Measurements from ENCODE around the gene PSMA5. TPM values are rescaled to one million over a fixed set of nuclear protein-coding genes. Genes with fewer than 3 reads are reported as not detected.

Gene PSMA5
- polyA plus RNA-seq, 1 donor (not counting 4 experiments of a cell fraction or from before 2014, with no cell fraction given), result 150 TPM

DNA sequence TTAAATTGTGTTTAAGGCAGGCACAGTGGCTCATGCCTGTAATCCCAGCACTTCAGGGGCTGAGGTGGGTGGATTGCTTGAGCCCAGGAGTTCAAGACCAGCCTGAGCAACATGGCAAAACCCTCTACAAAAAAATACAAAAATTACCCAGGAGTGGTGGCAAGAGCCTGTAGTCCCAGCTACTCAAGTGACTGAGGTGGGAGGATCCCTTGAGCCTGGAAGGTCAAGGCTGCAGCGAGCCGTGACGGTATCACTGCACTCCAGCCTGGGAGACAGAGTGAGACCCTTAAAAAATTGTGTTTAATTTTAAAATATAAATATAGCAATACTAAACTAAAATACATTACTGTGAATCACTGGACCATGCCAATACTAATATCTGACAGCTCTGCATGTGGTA lies 71.3 kb downstream of the PSMA5 start:
- Histone ChIP-seq H3K4me2 (ENCODE audit: control insufficient read depth, extremely low read depth, insufficient read depth, low read depth, low read length) (no peak overlapping the region), H3K79me2 (ENCODE audit: control insufficient read depth, insufficient read depth, low read length) (no peaks in the 10 kb centered on the region), H3K9ac (ENCODE audit: control insufficient read depth, extremely low read depth, insufficient read depth, low read length) (no peak overlapping the region), H3K9me3 (ENCODE audit: control insufficient read depth, low read depth, low read length) (no peaks in the 10 kb centered on the region), H3K36me3 (ENCODE audit: control insufficient read depth in 2 of 2, extremely low read depth in 1 of 2, insufficient read depth in 2 of 2, low read length in 2 of 2) (no peaks in the 10 kb centered on the region), H3K9me1 (ENCODE audit: control insufficient read depth, extremely low read depth, insufficient read depth, low read length) (no peaks in the 10 kb centered on the region), H3K4me3 (ENCODE audit: control insufficient read depth in 2 of 3, extremely low read depth in 1 of 3, insufficient read depth in 2 of 3, low read depth in 1 of 3, low read length in 3 of 3) (no peak overlapping the region), H3K4me1 (ENCODE audit: control insufficient read depth, extremely low read depth, insufficient read depth, low read length) (no peaks in the 10 kb centered on the region), H4K20me1 (ENCODE audit: control insufficient read depth, extremely low read depth, insufficient read depth, low read length) (no peaks in the 10 kb centered on the region), H3K27me3 (ENCODE audit: control insufficient read depth, extremely low read depth, insufficient read depth, low read length) (no peaks in the 10 kb centered on the region), H2AFZ (ENCODE audit: control insufficient read depth, low read length) (no peak overlapping the region), H3K27ac (ENCODE audit: control insufficient read depth, insufficient read depth, low read length) (no peak overlapping the region)
- TF ChIP-seq, protein P1, sequence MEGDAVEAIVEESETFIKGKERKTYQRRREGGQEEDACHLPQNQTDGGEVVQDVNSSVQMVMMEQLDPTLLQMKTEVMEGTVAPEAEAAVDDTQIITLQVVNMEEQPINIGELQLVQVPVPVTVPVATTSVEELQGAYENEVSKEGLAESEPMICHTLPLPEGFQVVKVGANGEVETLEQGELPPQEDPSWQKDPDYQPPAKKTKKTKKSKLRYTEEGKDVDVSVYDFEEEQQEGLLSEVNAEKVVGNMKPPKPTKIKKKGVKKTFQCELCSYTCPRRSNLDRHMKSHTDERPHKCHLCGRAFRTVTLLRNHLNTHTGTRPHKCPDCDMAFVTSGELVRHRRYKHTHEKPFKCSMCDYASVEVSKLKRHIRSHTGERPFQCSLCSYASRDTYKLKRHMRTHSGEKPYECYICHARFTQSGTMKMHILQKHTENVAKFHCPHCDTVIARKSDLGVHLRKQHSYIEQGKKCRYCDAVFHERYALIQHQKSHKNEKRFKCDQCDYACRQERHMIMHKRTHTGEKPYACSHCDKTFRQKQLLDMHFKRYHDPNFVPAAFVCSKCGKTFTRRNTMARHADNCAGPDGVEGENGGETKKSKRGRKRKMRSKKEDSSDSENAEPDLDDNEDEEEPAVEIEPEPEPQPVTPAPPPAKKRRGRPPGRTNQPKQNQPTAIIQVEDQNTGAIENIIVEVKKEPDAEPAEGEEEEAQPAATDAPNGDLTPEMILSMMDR (optimal IDR thresholded peaks at IDR 0.05 in 1 of 3, IDR thresholded peaks at IDR 0.05 in 1 of 3, conservative IDR thresholded peaks at IDR 0.05 in 1 of 3; ENCODE audit: extremely low read depth in 1 of 3, insufficient read depth in 2 of 3, low read length in 3 of 3), result no peak
- TF ChIP-seq EZH2 (IDR thresholded peaks at IDR 0.05; ENCODE audit: low read length), result no peak
- no peak for DNase-seq (ENCODE audit: low read depth, low spot score)
- dilution Hi-C loops (cut with MboI; ENCODE audit: extremely low pct_ligation_motif_present, low sequenced_read_pairs), result no loop called here
- FAIRE-seq, result no peak

- Histone ChIP-seq H3K9me1 (ENCODE audit: control insufficient read depth, extremely low read depth, insufficient read depth, low read length) (no peaks in the 10 kb centered on the region), H3K9ac (ENCODE audit: control insufficient read depth, extremely low read depth, insufficient read depth, low read length) (no peak overlapping the region), H3K4me1 (ENCODE audit: control insufficient read depth, extremely low read depth, insufficient read depth, low read length) (no peaks in the 10 kb centered on the region), H3K79me2 (ENCODE audit: control insufficient read depth, insufficient read depth, low read length) (no peaks in the 10 kb centered on the region), H3K27ac (ENCODE audit: control insufficient read depth, insufficient read depth, low read length) (no peak overlapping the region), H3K4me3 (ENCODE audit: control insufficient read depth in 2 of 3, extremely low read depth in 1 of 3, insufficient read depth in 2 of 3, low read depth in 1 of 3, low read length in 3 of 3) (no peak overlapping the region), H3K27me3 (ENCODE audit: control insufficient read depth, extremely low read depth, insufficient read depth, low read length) (no peaks in the 10 kb centered on the region), H3K36me3 (ENCODE audit: control insufficient read depth in 2 of 2, extremely low read depth in 1 of 2, insufficient read depth in 2 of 2, low read length in 2 of 2) (no peaks in the 10 kb centered on the region), H3K4me2 (ENCODE audit: control insufficient read depth, extremely low read depth, insufficient read depth, low read depth, low read length) (no peak overlapping the region), H4K20me1 (ENCODE audit: control insufficient read depth, extremely low read depth, insufficient read depth, low read length) (no peaks in the 10 kb centered on the region), H3K9me3 (ENCODE audit: control insufficient read depth, low read depth, low read length) (no peaks in the 10 kb centered on the region), H2AFZ (ENCODE audit: control insufficient read depth, low read length) (no peak overlapping the region)
- TF ChIP-seq EZH2 (IDR thresholded peaks at IDR 0.05; ENCODE audit: low read length), result no peak
- TF ChIP-seq, protein P1 (optimal IDR thresholded peaks at IDR 0.05 in 1 of 3, IDR thresholded peaks at IDR 0.05 in 1 of 3, conservative IDR thresholded peaks at IDR 0.05 in 1 of 3; ENCODE audit: extremely low read depth in 1 of 3, insufficient read depth in 2 of 3, low read length in 3 of 3), result no peak
- DNase-seq (ENCODE audit: low read depth, low spot score), result no peak
- dilution Hi-C loops (cut with MboI; ENCODE audit: extremely low pct_ligation_motif_present, low sequenced_read_pairs), result no loop called here
- no peak for FAIRE-seq
Observed at GRCh38 chr1:109351457-109351856, 74.8 kb downstream of the PSMA5 start.
